ENCODE measurements around the gene CREB5.

DNA sequence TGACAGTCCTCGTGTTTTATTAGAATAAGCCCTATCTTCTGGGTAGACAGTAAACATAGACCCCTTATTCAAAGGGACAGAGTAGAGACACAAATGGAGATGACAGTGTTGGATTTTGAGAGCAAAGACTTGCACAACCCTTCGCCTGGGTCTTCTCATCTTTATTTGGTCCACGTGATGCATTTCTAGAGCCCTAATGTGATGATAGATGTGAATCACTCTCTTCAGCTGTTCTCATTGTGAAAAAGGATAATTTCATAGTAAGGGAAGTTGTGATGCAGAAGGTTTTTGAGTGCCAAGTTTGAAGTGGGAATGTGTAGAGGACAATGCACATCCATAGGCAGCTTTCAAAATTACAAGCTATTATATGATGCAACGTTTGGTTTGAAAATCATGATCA lies 86.3 kb downstream of the CREB5 start:
- TF ChIP-seq GATA2 (IDR thresholded peaks at IDR 0.05; ENCODE audit: low read depth, low read length) (no peak), GATA3 (IDR thresholded peaks at IDR 0.05; ENCODE audit: low read depth, low read length) (no peak)

Data from SH-SY5Y (cell line).